Activated naive CD4-positive, alpha-beta T cell treated with anti-CD3 and anti-CD28 coated beads, Interleukin-2, amount 50 U/mL, for 24 hours (primary cell): Measurements from ENCODE around the gene ZNF280C.

ENCODE experiments used
- H3K27ac Mint-ChIP-seq: one replicate; pipeline ENCODE4 v1.8.0; 2021; ENCODE audit warnings: mild to moderate bottlenecking, mixed read lengths
- H3K27me3 Mint-ChIP-seq: one replicate; pipeline ENCODE4 v1.8.0; 2021; ENCODE audit warnings: mixed read lengths
- H3K36me3 Mint-ChIP-seq: one replicate; pipeline ENCODE4 v1.8.0; 2021; ENCODE audit warnings: mixed read lengths
- H3K4me1 Mint-ChIP-seq: one replicate; pipeline ENCODE4 v1.8.0; 2021; ENCODE audit warnings: mixed read lengths
- H3K4me3 Mint-ChIP-seq: one replicate; pipeline ENCODE4 v1.8.0; 2021; ENCODE audit warnings: mild to moderate bottlenecking, mixed read lengths
- H3K9me3 Mint-ChIP-seq: one replicate; pipeline ENCODE4 v1.8.0; 2021; ENCODE audit warnings: mixed read lengths

The ZNF280C gene

DNA sequence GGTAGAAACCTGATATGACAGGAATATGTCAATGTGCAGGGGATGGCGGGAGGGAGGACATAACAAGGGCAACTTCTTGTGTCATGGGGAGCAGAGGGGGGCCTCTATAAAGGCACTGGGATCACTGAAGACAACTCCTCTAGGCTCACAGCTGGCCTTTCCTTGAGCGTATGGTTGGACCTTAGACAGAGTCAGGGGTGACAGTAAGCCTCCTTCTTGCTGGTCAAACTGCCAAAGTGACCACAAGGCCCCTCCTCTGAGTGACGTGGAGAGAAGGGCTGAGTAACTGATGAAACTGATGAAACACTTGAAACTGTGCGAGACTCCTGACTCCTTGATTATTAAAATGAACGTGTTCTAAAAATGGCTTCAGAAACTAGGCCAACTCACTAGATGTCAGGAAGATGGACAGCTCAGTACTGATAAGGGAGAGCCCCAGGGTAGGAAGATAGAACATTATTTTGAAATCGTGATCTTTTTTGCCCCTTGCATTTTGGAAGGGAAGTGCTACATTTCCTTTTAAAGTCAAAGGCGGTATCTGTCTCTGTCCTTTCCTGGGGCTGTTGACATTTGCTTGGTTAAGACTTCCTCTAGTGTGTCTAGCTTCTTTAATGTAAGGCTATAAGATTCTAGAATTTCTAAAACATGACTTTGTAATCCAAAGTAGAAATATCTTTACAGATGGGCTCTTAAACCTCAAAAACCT lies 95.4 kb downstream of the ZNF280C start:
- H3K9me3 Mint-ChIP-seq = no peaks in the 10 kb centered on the region
- H3K4me3 Mint-ChIP-seq = peak overlapping the region; percentile 93
- H3K36me3 Mint-ChIP-seq = peaks cover 2% of the 10 kb centered on the region

GRCh38 chrX:130172127-130172845 lies 96.4 kb downstream of the ZNF280C start:
- no peaks in the 10 kb centered on the region for H3K36me3 Mint-ChIP-seq
- H3K4me1 Mint-ChIP-seq = peaks cover 44% of the 10 kb centered on the region
- no peaks in the 10 kb centered on the region for H3K27me3 Mint-ChIP-seq
- peak overlapping the region; percentile 94 for H3K27ac Mint-ChIP-seq
- H3K9me3 Mint-ChIP-seq = no peaks in the 10 kb centered on the region
- peak overlapping the region; percentile 93 for H3K4me3 Mint-ChIP-seq

More for the DNA sequence above, 95.4 kb downstream of the ZNF280C start:
- Mint-ChIP-seq H3K27me3 (no peaks in the 10 kb centered on the region), H3K27ac (peak overlapping the region; percentile 94), H3K4me1 (peaks cover 54% of the 10 kb centered on the region)

DNA sequence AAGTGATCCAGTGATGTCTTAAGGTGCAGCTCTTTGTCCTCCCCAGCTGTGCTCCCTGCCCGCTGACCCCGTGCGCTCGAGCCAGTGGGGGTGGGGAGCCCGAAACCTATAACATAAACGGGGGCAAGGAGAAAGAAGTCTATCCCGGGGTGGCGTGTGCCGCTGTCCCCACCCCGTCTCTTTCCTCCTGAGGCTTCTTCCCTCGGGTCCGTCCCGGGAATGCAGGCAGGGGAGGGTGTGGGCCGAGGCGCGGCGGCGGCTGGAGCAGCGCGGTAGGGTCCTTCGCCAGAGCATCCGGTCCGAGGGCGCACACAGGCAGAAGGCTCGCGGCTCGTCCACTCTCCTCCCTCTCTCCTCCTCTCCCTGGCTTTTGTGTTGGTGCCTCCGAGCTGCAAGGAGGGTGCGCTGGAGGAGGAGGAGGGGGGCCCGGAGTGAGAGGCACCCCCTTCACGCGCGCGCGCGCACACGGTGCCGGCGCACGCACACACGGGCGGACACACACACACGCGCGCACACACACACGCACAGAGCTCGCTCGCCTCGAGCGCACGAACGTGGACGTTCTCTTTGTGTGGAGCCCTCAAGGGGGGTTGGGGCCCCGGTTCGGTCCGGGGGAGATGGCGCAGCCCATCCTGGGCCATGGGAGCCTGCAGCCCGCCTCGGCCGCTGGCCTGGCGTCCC lies 97.1 kb downstream of the ZNF280C start, which contains the start of gene RAB33A:
RAB33A (plus strand) TSS at position 517 of the 681 bp plus-strand sequence; CDS start at position 618, 101 bp downstream.
- Mint-ChIP-seq H3K27me3 (no peaks in the 10 kb centered on the region), H3K9me3 (no peaks in the 10 kb centered on the region), H3K27ac (peak within 1 kb of the TSS; percentile 94), H3K4me1 (peaks cover 44% of the 10 kb centered on the region), H3K4me3 (peak within 1 kb of the TSS; percentile 93), H3K36me3 (no peaks in the 10 kb centered on the region)

GRCh38 chrX:130170752-130171445 lies 97.8 kb downstream of the ZNF280C start:
- no peaks in the 10 kb centered on the region for H3K36me3 Mint-ChIP-seq
- no peaks in the 10 kb centered on the region for H3K27me3 Mint-ChIP-seq
- no peaks in the 10 kb centered on the region for H3K9me3 Mint-ChIP-seq
- H3K4me1 Mint-ChIP-seq = peaks cover 42% of the 10 kb centered on the region
- H3K27ac Mint-ChIP-seq = peak overlapping the region; percentile 65
- H3K4me3 Mint-ChIP-seq = peak overlapping the region; percentile 93

GRCh38 chrX:130167040-130167439 lies 101.7 kb downstream of the ZNF280C start:
- Mint-ChIP-seq H3K9me3 (no peaks in the 10 kb centered on the region), H3K36me3 (no peaks in the 10 kb centered on the region), H3K4me1 (peaks cover 35% of the 10 kb centered on the region), H3K27me3 (no peaks in the 10 kb centered on the region), H3K27ac (peak overlapping the region; percentile 95), H3K4me3 (peak overlapping the region; percentile 98)

GRCh38 chrX:130166503-130166777 lies 102.3 kb downstream of the ZNF280C start:
- Mint-ChIP-seq H3K9me3 (no peaks in the 10 kb centered on the region), H3K27me3 (no peaks in the 10 kb centered on the region), H3K36me3 (no peaks in the 10 kb centered on the region), H3K4me3 (peak overlapping the region; percentile 98), H3K4me1 (peaks cover 37% of the 10 kb centered on the region), H3K27ac (peak overlapping the region; percentile 95)

DNA sequence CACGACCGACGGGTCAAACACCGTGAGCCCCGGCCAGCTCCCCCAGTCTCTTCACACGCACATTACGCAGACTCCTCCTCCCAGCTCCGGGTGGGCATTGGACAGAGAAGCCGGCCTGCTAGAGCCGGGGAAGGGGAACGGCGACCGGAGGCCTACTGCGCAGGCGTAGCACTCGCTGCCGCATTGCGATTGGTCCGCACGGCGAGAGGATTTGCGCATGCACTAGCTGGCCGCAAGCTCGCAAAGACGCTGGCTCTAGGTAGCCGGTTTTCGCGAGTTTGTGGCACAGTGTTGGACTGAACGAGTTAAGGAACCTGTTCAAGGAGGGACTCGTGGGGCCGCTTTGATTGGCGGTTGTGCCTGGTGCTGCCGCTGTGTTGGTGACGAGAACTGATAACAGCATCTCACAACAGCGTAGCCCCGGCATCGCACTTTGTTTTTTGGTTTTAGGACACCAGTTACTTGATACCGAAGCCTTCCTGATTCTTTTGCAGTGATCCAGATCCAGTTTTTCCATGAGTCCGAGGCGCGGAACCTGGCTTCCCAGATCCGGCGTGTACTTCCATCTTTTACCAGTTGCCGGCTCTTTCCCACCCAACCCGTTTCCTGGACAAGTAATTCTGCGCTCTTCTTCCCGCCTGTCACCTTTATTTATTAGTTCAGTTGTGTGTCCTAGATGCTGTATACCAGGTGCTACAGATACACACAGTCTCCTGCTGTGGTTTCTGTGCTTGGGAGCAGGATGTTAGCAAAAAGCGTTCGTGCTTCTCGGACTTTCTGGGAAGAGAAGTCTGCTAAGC lies 102.8 kb downstream of the ZNF280C start, which contains the start of gene AIFM1:
AIFM1 (minus strand) TSS at position 139 of the 800 bp plus-strand sequence. CDS start 185 bp downstream, outside the sequence.
- Mint-ChIP-seq H3K4me3 (peak within 1 kb of the TSS; percentile 98), H3K27me3 (no peaks in the 10 kb centered on the region), H3K27ac (peak within 1 kb of the TSS; percentile 95), H3K4me1 (peaks cover 36% of the 10 kb centered on the region), H3K9me3 (no peaks in the 10 kb centered on the region), H3K36me3 (no peaks in the 10 kb centered on the region)

DNA sequence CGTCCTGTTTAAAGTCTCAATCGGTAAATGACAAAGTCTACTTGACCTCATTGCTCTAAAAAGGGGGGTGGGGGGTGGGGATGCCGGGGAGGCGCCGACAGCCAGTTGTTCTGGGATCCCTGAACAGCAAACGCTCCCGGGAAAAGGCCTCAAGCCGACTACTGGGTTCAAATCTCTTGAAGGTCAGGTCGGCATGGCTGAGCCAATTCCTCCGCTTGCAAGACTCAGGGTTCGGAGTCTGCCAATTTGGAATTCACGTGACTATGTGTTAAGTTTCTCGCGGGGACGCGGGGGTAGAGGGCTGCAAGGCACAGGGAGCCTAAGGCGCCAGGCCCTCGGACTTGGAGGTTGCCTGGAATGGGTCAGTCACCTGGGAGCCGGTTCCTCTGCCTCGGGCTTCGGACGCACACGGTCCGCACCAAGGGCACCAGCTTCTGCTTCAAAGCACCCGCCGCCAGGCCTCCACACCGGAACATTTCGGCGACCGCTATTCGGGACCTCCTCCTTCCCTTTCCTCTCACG lies 103.5 kb downstream of the ZNF280C start:
- H3K27me3 Mint-ChIP-seq = no peaks in the 10 kb centered on the region
- no peaks in the 10 kb centered on the region for H3K36me3 Mint-ChIP-seq
- peaks cover 31% of the 10 kb centered on the region for H3K4me1 Mint-ChIP-seq
- no peaks in the 10 kb centered on the region for H3K9me3 Mint-ChIP-seq
- H3K27ac Mint-ChIP-seq = peak overlapping the region; percentile 95
- peak overlapping the region; percentile 98 for H3K4me3 Mint-ChIP-seq

- Mint-ChIP-seq H3K27me3 (no peaks in the 10 kb centered on the region), H3K27ac (no peak overlapping the region), H3K4me3 (peak overlapping the region; percentile 73), H3K9me3 (no peaks in the 10 kb centered on the region), H3K4me1 (peaks cover 40% of the 10 kb centered on the region), H3K36me3 (no peaks in the 10 kb centered on the region)
Observed at GRCh38 chrX:130163398-130163797, 105.3 kb downstream of the ZNF280C start.

DNA sequence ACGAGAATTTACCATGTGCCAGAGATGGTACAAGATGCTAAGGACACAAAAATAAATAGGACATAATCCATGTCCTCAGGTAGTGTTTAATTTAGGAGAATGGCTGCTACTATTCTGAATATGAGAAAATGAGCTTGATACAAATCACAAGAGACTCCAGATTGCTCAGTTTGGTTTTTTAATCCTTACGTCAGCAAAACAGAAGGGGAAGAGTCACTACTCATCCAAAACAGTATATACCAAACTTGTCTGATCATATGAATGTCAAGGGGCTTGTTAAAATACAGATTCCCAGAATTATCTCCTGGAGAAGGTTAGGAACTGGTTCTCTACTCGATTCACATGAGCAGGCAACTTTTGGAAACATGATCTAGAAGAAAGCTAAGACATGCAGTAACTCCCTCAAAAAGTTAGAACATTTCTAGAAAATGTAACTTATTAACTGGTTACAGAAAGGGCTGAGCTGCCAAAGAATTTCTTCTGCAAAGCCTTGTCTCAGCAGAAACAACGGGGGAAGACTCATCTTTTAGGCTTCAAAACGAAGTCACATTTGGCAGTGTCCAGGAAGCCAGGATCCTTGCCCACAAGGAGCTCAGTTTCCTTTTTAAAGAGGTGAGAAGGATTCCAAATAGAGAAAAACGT lies 106.5 kb downstream of the ZNF280C start:
- peaks cover 39% of the 10 kb centered on the region for H3K4me1 Mint-ChIP-seq

GRCh38 chrX:130159776-130160175 lies 108.9 kb downstream of the ZNF280C start:
- no peaks in the 10 kb centered on the region for H3K36me3 Mint-ChIP-seq
- H3K9me3 Mint-ChIP-seq = no peaks in the 10 kb centered on the region
- H3K4me3 Mint-ChIP-seq = no peak overlapping the region
- no peaks in the 10 kb centered on the region for H3K27me3 Mint-ChIP-seq
- no peak overlapping the region for H3K27ac Mint-ChIP-seq
- peaks cover 28% of the 10 kb centered on the region for H3K4me1 Mint-ChIP-seq

More for the DNA sequence above, 106.5 kb downstream of the ZNF280C start:
- no peaks in the 10 kb centered on the region for H3K27me3 Mint-ChIP-seq
- H3K9me3 Mint-ChIP-seq = no peaks in the 10 kb centered on the region
- H3K4me3 Mint-ChIP-seq = peak overlapping the region; percentile 4
- H3K27ac Mint-ChIP-seq = no peak overlapping the region
- no peaks in the 10 kb centered on the region for H3K36me3 Mint-ChIP-seq

DNA sequence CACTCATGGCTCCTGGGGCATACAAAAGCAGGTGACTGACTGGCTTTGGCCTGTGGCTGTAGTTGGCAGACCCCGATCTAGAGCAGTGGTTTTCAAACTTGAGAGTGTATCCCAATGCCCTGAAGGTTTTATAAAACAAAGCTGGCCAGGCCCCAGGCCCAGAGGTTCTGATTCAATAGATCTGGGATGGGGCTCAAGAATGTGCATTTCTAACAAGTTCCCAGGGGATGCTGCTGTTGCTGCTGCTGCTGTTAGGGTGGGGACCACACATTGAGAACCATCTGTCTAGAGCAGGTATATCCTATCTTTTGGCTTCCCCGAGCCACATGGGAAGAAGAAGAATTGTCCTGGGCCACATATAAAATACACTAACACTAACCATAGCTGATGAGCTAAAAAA lies 110.4 kb downstream of the ZNF280C start:
- Mint-ChIP-seq H3K27me3 (no peaks in the 10 kb centered on the region), H3K36me3 (no peaks in the 10 kb centered on the region), H3K9me3 (no peaks in the 10 kb centered on the region), H3K4me3 (no peak overlapping the region), H3K27ac (no peak overlapping the region), H3K4me1 (peaks cover 24% of the 10 kb centered on the region)

DNA sequence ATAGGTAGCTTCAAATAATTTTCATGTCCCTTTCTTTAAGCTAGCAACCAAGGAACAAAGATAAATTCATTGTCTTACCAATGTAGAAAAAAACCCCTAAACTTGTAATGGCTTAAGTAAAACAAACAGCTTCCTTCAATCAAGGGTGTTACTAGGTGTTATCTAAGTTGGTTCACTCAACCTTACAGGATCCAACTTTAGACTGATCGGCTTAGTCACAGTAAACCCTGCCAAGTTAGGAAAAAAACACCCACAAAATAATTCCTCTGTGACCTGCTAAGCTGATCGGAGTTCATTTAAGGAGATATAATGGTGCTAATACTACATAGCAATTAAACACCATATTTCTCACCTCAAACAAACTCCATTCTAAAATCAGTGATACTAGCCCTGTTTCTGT lies 113.1 kb downstream of the ZNF280C start:
- Mint-ChIP-seq H3K9me3 (no peaks in the 10 kb centered on the region), H3K4me1 (peaks cover 12% of the 10 kb centered on the region), H3K27ac (no peak overlapping the region), H3K4me3 (no peak overlapping the region), H3K36me3 (no peaks in the 10 kb centered on the region), H3K27me3 (no peaks in the 10 kb centered on the region)
